Tibial nerve (tissue), 3 donors: Measurements from ENCODE around the gene TENM3.

Experiments
- CTCF ChIP-seq, 5 experiments: fragments of 200-600 bp in 3 of 5; fragments of 450-650 bp in 2 of 5; sonication (generic) in 3 of 5; IDR thresholded peaks; one replicate each; pipeline ENCODE4 v1.5.1; 2016 to 2019; ENCODE audit warnings: antibody characterized with exemption in 5 of 5, mild to moderate bottlenecking in 3 of 5, moderate library complexity in 2 of 5
- POLR2A ChIP-seq, 2 donors: fragments of 450-650 bp; IDR thresholded peaks; one replicate each; pipeline ENCODE4 v1.6.1; 2017; ENCODE audit warnings: antibody characterized with exemption in 2 of 2, mild to moderate bottlenecking in 2 of 2, moderate library complexity in 2 of 2

GRCh38 chr4:182496408-182496807 is 253.2 kb downstream of the TENM3 start:
- TF ChIP-seq POLR2A (IDR thresholded peaks at IDR 0.05) (no peak), CTCF (IDR thresholded peaks at IDR 0.05) (no peak)
